HCT116 (cell line): ENCODE measurements around the gene JPT1. TPM values are rescaled to one million over a fixed set of nuclear protein-coding genes. Genes with fewer than 3 reads are reported as not detected.
A peak's percentile ranks its signal among the peaks of the same experiment; 100 is the strongest.

Experiments used
- ATAC-seq: fragments of 200-7000 bp; cut with Tn5 transposase; 2 replicates; pipeline ENCODE4 v1.9.1; 2020; ENCODE audit warnings: mild to moderate bottlenecking, moderate library complexity
- BruUV-seq: library from RNA; stranded (reverse); fragments of 400-500 nt; replicated peaks from 2 replicates; lab custom pipeline; 2021; lab: Mats Ljungman, UMichigan
- CTCF ChIA-PET: fragments of 300-600 bp; sonication (Branson Sonifier 250); formaldehyde crosslinking; loops from one replicate; lab custom pipeline; 2021; ENCODE audit warnings: antibody characterized with exemption; lab: Charles Lee
- POLR2A ChIA-PET: fragments of 300-600, 350-600 bp; sonication (Branson Sonifier 250); formaldehyde crosslinking; loops from one replicate; lab custom pipeline; 2021; ENCODE audit warnings: antibody characterized with exemption; lab: Charles Lee
- RAD21 ChIA-PET, 2 experiments: fragments of 300-600 bp; sonication (Branson Sonifier 250); formaldehyde crosslinking; loops; one replicate each; lab custom pipeline; 2023; ENCODE audit warnings: low total read pairs in 2 of 2; ENCODE audit not compliant: uncharacterized antibody in 2 of 2, unreplicated experiment in 2 of 2, low non-redundant PET in 1 of 2; lab: Charles Lee
- DNase-seq: peaks from one replicate; pipeline ENCODE4 v3.0.0-alpha.2; 2010; ENCODE audit warnings: low read depth, low spot score
- H2AFZ ChIP-seq: fragments of 200-600 bp; shearing (Covaris generic), sonication (generic); 2 replicates; pipeline ENCODE4 v1.6.1; 2017; ENCODE audit warnings: low read depth, mixed run types, mixed read lengths, antibody characterized with exemption, low read length; ENCODE audit not compliant: poor library complexity, severe bottlenecking
- H3K27ac ChIP-seq: 2 replicates; pipeline ENCODE4 v1.5.1; 2012; ENCODE audit warnings: low read depth, low read length
- H3K27me3 ChIP-seq: fragments of 200-600 bp; sonication (generic); 2 replicates; pipeline ENCODE4 v1.6.1; 2016; ENCODE audit warnings: mixed run types, low read length, mixed read lengths; ENCODE audit not compliant: insufficient read depth
- H3K36me3 ChIP-seq, 2 experiments: fragments of 200-500 bp in 1 of 2; fragments of 200-600 bp in 1 of 2; sonication (Bioruptor generic) in 1 of 2; sonication (generic) in 1 of 2; 2 replicates each; pipeline versions ENCODE4 v1.5.1 to v1.6.1; 2014 to 2016; ENCODE audit warnings: low read length in 2 of 2, inconsistent platforms in 1 of 2, mixed read lengths in 1 of 2, mixed run types in 1 of 2; ENCODE audit not compliant: insufficient read depth in 2 of 2, control insufficient read depth in 1 of 2
- H3K4me1 ChIP-seq, 2 experiments: fragments of 200-600 bp in 1 of 2; sonication (generic) in 1 of 2; 2 replicates each; pipeline versions ENCODE4 v1.5.1 to v1.6.1; 2012 to 2017; ENCODE audit warnings: low read length in 2 of 2, inconsistent platforms in 1 of 2, mild to moderate bottlenecking in 1 of 2, mixed read lengths in 1 of 2, mixed run types in 1 of 2, moderate library complexity in 1 of 2; ENCODE audit not compliant: insufficient read depth in 2 of 2, control insufficient read depth in 1 of 2
- H3K4me2 ChIP-seq: fragments of 200-600 bp; sonication (generic); 2 replicates; pipeline ENCODE4 v1.6.1; 2017; ENCODE audit warnings: mixed run types, low read length, mixed read lengths
- H3K4me3 ChIP-seq, 2 experiments: fragments of 200-600 bp in 1 of 2; sonication (generic) in 1 of 2; replicated peaks in 1 of 2; 2 replicates each; pipeline ENCODE4 v1.5.1; 2011 to 2016; ENCODE audit warnings: low read length in 2 of 2, control low read depth in 1 of 2, low read depth in 1 of 2, mild to moderate bottlenecking in 1 of 2, mixed read lengths in 1 of 2, mixed run types in 1 of 2
- H3K79me2 ChIP-seq: fragments of 200-600 bp; sonication (generic); 2 replicates; pipeline ENCODE4 v1.6.1; 2017; ENCODE audit warnings: mild to moderate bottlenecking, mixed run types, low read length, moderate library complexity, mixed read lengths; ENCODE audit not compliant: insufficient read depth
- H3K9ac ChIP-seq: fragments of 200-600 bp; sonication (generic); 2 replicates; pipeline ENCODE4 v1.6.1; 2016; ENCODE audit warnings: low read length, mixed read lengths
- H3K9me2 ChIP-seq: fragments of 200-600 bp; sonication (generic), shearing (Covaris generic); 2 replicates; pipeline ENCODE4 v1.6.1; 2017; ENCODE audit warnings: mixed run types, mild to moderate bottlenecking, moderate library complexity; ENCODE audit not compliant: insufficient read depth
- H3K9me3 ChIP-seq, 2 experiments: fragments of 200-500 bp in 1 of 2; fragments of 200-600 bp in 1 of 2; sonication (Bioruptor generic) in 1 of 2; sonication (generic) in 1 of 2; 2 replicates each; pipeline ENCODE4 v1.6.1; 2014 to 2017; ENCODE audit warnings: low read length in 2 of 2, mixed read lengths in 2 of 2, inconsistent platforms in 1 of 2, low read depth in 1 of 2, mild to moderate bottlenecking in 1 of 2, mixed run types in 1 of 2, moderate library complexity in 1 of 2; ENCODE audit not compliant: control insufficient read depth in 1 of 2, insufficient read depth in 1 of 2
- H4K20me1 ChIP-seq: fragments of 200-600 bp; sonication (generic), shearing (Covaris generic); 2 replicates; pipeline ENCODE4 v1.6.1; 2017; ENCODE audit warnings: mixed run types, mild to moderate bottlenecking, moderate library complexity; ENCODE audit not compliant: insufficient read depth
- CBX3 ChIP-seq: IDR thresholded peaks from 2 replicates; pipeline ENCODE4 v1.6.1; 2012; ENCODE audit warnings: low read depth
- CTCF ChIP-seq, 3 experiments: fragments of 200-600 bp in 1 of 3; sonication (generic) in 1 of 3; IDR thresholded peaks in 2 of 3; conservative IDR thresholded peaks in 1 of 3; 2 replicates each; pipeline ENCODE4 v1.5.1; 2012 to 2017; ENCODE audit warnings: low read depth in 2 of 3, low read length in 2 of 3, antibody characterized with exemption in 1 of 3, borderline replicate concordance in 1 of 3, control low read depth in 1 of 3, mild to moderate bottlenecking in 1 of 3, mixed read lengths in 1 of 3, mixed run types in 1 of 3, moderate library complexity in 1 of 3; ENCODE audit not compliant: insufficient read depth in 1 of 3
- EGR1 ChIP-seq: IDR thresholded peaks from 2 replicates; pipeline ENCODE4 v1.6.1; 2012; ENCODE audit warnings: low read depth
- ELF1 ChIP-seq: IDR thresholded peaks from 2 replicates; pipeline ENCODE4 v1.6.1; 2012; ENCODE audit warnings: low read depth, borderline replicate concordance
- EZH2phosphoT487 ChIP-seq: fragments of 200-600 bp; IDR thresholded peaks from 2 replicates; pipeline ENCODE4 v1.6.1; 2018; ENCODE audit warnings: antibody characterized with exemption, borderline replicate concordance
- FOSL1 ChIP-seq: IDR thresholded peaks from 2 replicates; pipeline ENCODE4 v1.6.1; 2012; ENCODE audit warnings: low read depth
- POLR2AphosphoS5 ChIP-seq: IDR thresholded peaks from 2 replicates; pipeline ENCODE4 v1.6.1; 2011; ENCODE audit warnings: mild to moderate bottlenecking, low read depth, low read length, moderate library complexity
- RAD21 ChIP-seq: IDR thresholded peaks from 2 replicates; pipeline ENCODE4 v1.6.1; 2012; ENCODE audit warnings: low read depth, mild to moderate bottlenecking
- SIN3A ChIP-seq: IDR thresholded peaks from 2 replicates; pipeline ENCODE4 v1.6.1; 2012; ENCODE audit warnings: low read depth
- SP1 ChIP-seq: IDR thresholded peaks from 2 replicates; pipeline ENCODE4 v1.6.1; 2012; ENCODE audit warnings: low read depth
- SRF ChIP-seq: IDR thresholded peaks from 2 replicates; pipeline ENCODE4 v1.6.1; 2012; ENCODE audit warnings: low read depth
- TCF7L2 ChIP-seq: IDR thresholded peaks from 2 replicates; pipeline ENCODE4 v1.7.0; 2011; ENCODE audit warnings: borderline replicate concordance, inconsistent platforms; ENCODE audit not compliant: insufficient read depth, insufficient read length; ENCODE audit errors: extremely low read depth
- ZBTB33 ChIP-seq: IDR thresholded peaks from 2 replicates; pipeline ENCODE4 v1.6.1; 2011; ENCODE audit warnings: mild to moderate bottlenecking, low read length, moderate library complexity; ENCODE audit not compliant: insufficient replicate concordance; ENCODE audit errors: extremely low read depth
- ZNF274 ChIP-seq: fragments of 200-500 bp; sonication (Bioruptor generic); IDR thresholded peaks from 2 replicates; pipeline ENCODE4 v1.6.1; 2014; ENCODE audit warnings: mild to moderate bottlenecking, low read depth, low read length, inconsistent platforms
- intact Hi-C: fragments of 100-400 bp; cut with micrococcal nuclease; formaldehyde crosslinking; loops from 2 replicates; pipeline ENCODE4 v1.10.0; 2022
- total RNA-seq: library from RNA; stranded (reverse); gene quantifications from one replicate; pipeline ENCODE4 v1.2.1, GENCODE V29; 2021; ENCODE audit not compliant: unreplicated experiment
- TF ChIP-seq, protein P1 (sequence below): IDR thresholded peaks from 2 replicates; pipeline ENCODE4 v1.6.1; 2012

The JPT1 gene
- total RNA-seq, 1 experiment from 2014 or later: 575 TPM

DNA sequence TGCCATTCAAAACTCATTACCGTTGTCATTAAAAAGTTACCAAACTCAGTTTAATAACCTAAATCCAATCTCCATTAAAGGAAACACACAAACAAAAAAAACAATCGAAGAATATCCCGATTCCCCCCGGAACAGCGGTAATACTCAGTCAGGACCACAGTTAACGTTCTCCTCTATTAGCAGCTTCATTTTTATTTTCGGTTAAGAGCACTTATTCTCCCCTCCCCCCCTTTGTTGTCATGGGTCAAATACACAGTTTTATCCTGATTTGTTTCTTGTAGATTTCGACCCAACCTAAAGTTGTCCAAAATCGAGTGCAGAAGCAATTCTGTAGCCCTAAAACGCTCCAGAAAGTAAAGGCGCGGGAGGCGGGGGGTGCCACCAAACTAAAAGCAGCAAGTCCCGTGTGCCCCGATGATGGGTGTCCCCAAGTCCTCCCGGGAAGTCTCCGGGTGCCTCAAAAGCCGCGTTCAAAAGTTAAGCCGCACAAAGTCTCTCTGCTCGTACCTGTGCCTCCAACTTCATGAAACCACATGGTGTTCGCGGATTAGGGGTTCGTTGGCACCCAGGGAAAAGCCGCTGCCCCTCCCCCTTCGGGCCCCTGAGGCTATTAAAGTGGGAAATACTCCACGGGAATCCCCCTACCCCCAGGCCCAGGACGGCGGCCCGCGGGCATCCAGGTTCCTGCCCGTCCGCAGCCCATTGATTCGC, 27.5 kb upstream of the JPT1 start:
- POLR2A ChIA-PET: no interaction called here
- no TSS peak for BruUV-seq
- peak overlapping the region; percentile 98 for H3K9ac ChIP-seq
- peak overlapping the region; percentile 82 for H3K4me2 ChIP-seq
- ATAC-seq: no peak
- H3K79me2 ChIP-seq: peaks cover 60% of the 10 kb centered on the region
- H3K4me3 ChIP-seq: peak overlapping the region; percentile 76 to 89
- intact Hi-C loops: no loop called here
- H3K27ac ChIP-seq: peak overlapping the region; percentile 100
- CTCF ChIA-PET: interaction anchor here (1.0 to 2.4 kb wide), 2 partner anchors 10 kb away, joined by 5 to 9 read pairs; no protein-coding TSS in a partner anchor
- peaks cover 22% of the 10 kb centered on the region; the same call in 1 of the 2 replicates for H4K20me1 ChIP-seq
- peaks cover 20 to 33% of the 10 kb centered on the region in 2 experiments for H3K4me1 ChIP-seq
- no peaks in the 10 kb centered on the region for H3K27me3 ChIP-seq
- peaks cover 19 to 28% of the 10 kb centered on the region in 2 experiments for H3K36me3 ChIP-seq
- DNase-seq: no peak
- no peaks in the 10 kb centered on the region for H3K9me3 ChIP-seq
- H3K9me2 ChIP-seq: no peaks in the 10 kb centered on the region
- TF ChIP-seq SIN3A (peak; percentile 3; the same call in 1 of the 2 replicates), EZH2phosphoT487 (no peak)
- RAD21 ChIA-PET: no interaction called here
- H2AFZ ChIP-seq: no peak overlapping the region

- Histone ChIP-seq H3K27me3 (no peaks in the 10 kb centered on the region), H4K20me1 (peaks cover 27% of the 10 kb centered on the region; the same call in 1 of the 2 replicates), H2AFZ (no peak overlapping the region), H3K9me3 (no peaks in the 10 kb centered on the region), H3K79me2 (peaks cover 66% of the 10 kb centered on the region), H3K9ac (peak overlapping the region; percentile 98), H3K9me2 (no peaks in the 10 kb centered on the region), H3K4me3 (peak overlapping the region; percentile 76 to 89), H3K36me3 (peaks cover 21 to 34% of the 10 kb centered on the region in 2 experiments), H3K27ac (no peak overlapping the region; the same call in 1 of the 2 replicates), H3K4me2 (peak overlapping the region; percentile 82), H3K4me1 (peaks cover 20 to 33% of the 10 kb centered on the region in 2 experiments)
- no peak for DNase-seq
- ATAC-seq: no peak
- TF ChIP-seq ZNF274 (no peak), TCF7L2 (no peak), RAD21 (no peak), FOSL1 (no peak), ELF1 (no peak), ZBTB33 (no peak), EZH2phosphoT487 (no peak), CTCF (IDR thresholded peaks at IDR 0.05 in 2 of 3, conservative IDR thresholded peaks at IDR 0.05 in 1 of 3; ENCODE audit: borderline replicate concordance in 1 of 3, insufficient read depth in 1 of 3, low read depth in 2 of 3, low read length in 2 of 3) (no peak), EGR1 (no peak), POLR2AphosphoS5 (no peak), CBX3 (no peak), SRF (no peak), SP1 (no peak)
- TF ChIP-seq, protein P1, sequence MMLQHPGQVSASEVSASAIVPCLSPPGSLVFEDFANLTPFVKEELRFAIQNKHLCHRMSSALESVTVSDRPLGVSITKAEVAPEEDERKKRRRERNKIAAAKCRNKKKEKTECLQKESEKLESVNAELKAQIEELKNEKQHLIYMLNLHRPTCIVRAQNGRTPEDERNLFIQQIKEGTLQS: no peak
- ChIA-PET CTCF (interaction anchor here (1.2 to 2.4 kb wide), 2 partner anchors 9 to 21 kb away, joined by 3 to 9 read pairs; no protein-coding TSS in a partner anchor), POLR2A (interaction anchor here (0.7 kb wide), 1 partner anchor 308 kb away, joined by 3 read pairs; the partner anchor contains the start of gene FDXR), RAD21 (no interaction called here)
- intact Hi-C loops: no loop called here
- TSS peak; percentile 57 for BruUV-seq
These were observed 26.8 kb upstream of the JPT1 start for GRCh38 chr17:75181110-75181509.
